HEK293 (cell line): ENCODE data around the gene NEU3.

ENCODE experiments used
- MEIS1 ChIP-seq: sonication (generic); formaldehyde crosslinking; IDR thresholded peaks from 2 replicates; pipeline ENCODE4 v1.8.1; 2022; ENCODE audit warnings: missing genetic modification reagents, mild to moderate bottlenecking, borderline replicate concordance
- OVOL3 ChIP-seq: fragments of 450-650 bp; formaldehyde crosslinking; IDR thresholded peaks from 2 replicates; pipeline ENCODE4 v1.5.1; 2016; ENCODE audit warnings: missing biosample characterization, missing genetic modification characterization
- PRDM1 ChIP-seq: fragments of 450-650 bp; formaldehyde crosslinking; IDR thresholded peaks from 2 replicates; pipeline ENCODE4; 2016; ENCODE audit warnings: missing biosample characterization, missing genetic modification characterization
- SP7 ChIP-seq: fragments of 450-650 bp; formaldehyde crosslinking; IDR thresholded peaks from 2 replicates; pipeline ENCODE4 v1.5.1; 2016; ENCODE audit warnings: missing biosample characterization, missing genetic modification characterization
- ZBTB10 ChIP-seq: fragments of 450-650 bp; formaldehyde crosslinking; IDR thresholded peaks from 2 replicates; pipeline ENCODE4 v1.5.1; 2016; ENCODE audit warnings: missing biosample characterization, missing genetic modification characterization
- ZFHX2 ChIP-seq: fragments of 450-650 bp; formaldehyde crosslinking; conservative IDR thresholded peaks from 2 replicates; pipeline ENCODE4 v1.5.1; 2016; ENCODE audit warnings: missing biosample characterization, missing genetic modification characterization
- ZNF132 ChIP-seq: fragments of 450-650 bp; formaldehyde crosslinking; IDR thresholded peaks from 2 replicates; pipeline ENCODE4 v1.5.1; 2017; ENCODE audit warnings: missing biosample characterization, missing genetic modification characterization, borderline replicate concordance
- ZNF19 ChIP-seq: fragments of 450-650 bp; formaldehyde crosslinking; IDR thresholded peaks from 2 replicates; pipeline ENCODE4; 2016; ENCODE audit warnings: missing biosample characterization, missing genetic modification characterization, low read depth
- ZNF335 ChIP-seq: fragments of 450-650 bp; formaldehyde crosslinking; conservative IDR thresholded peaks from 2 replicates; pipeline ENCODE4 v1.5.1; 2016; ENCODE audit warnings: missing biosample characterization, missing genetic modification characterization
- ZNF398 ChIP-seq: fragments of 450-650 bp; formaldehyde crosslinking; IDR thresholded peaks from 2 replicates; pipeline ENCODE4 v1.5.1; 2017; ENCODE audit warnings: missing biosample characterization, missing genetic modification characterization
- ZNF48 ChIP-seq: fragments of 450-650 bp; formaldehyde crosslinking; IDR thresholded peaks from 2 replicates; pipeline ENCODE4 v1.5.1; 2016; ENCODE audit warnings: missing biosample characterization, missing genetic modification characterization
- ZNF518A ChIP-seq: fragments of 450-650 bp; formaldehyde crosslinking; conservative IDR thresholded peaks from 2 replicates; pipeline ENCODE4 v1.5.1; 2016; ENCODE audit warnings: low read depth, missing biosample characterization, missing genetic modification characterization
- ZNF529 ChIP-seq: fragments of 450-650 bp; formaldehyde crosslinking; IDR thresholded peaks from 2 replicates; pipeline ENCODE4 v1.5.1; 2017; ENCODE audit warnings: missing genetic modification characterization, missing biosample characterization; ENCODE audit not compliant: insufficient replicate concordance
- ZNF544 ChIP-seq: fragments of 450-650 bp; formaldehyde crosslinking; IDR thresholded peaks from 2 replicates; pipeline ENCODE4 v1.5.0; 2017; ENCODE audit warnings: missing biosample characterization, missing genetic modification characterization
- ZNF555 ChIP-seq: fragments of 450-650 bp; formaldehyde crosslinking; conservative IDR thresholded peaks from 2 replicates; pipeline ENCODE4 v1.5.1; 2017; ENCODE audit warnings: missing biosample characterization, mild to moderate bottlenecking, missing genetic modification characterization, inconsistent platforms
- ZNF610 ChIP-seq: fragments of 450-650 bp; formaldehyde crosslinking; IDR thresholded peaks from 2 replicates; pipeline ENCODE4 v1.5.1; 2016; ENCODE audit warnings: missing biosample characterization, missing genetic modification characterization, borderline replicate concordance
- ZNF629 ChIP-seq: fragments of 450-650 bp; formaldehyde crosslinking; IDR thresholded peaks from 2 replicates; pipeline ENCODE4 v1.5.1; 2017; ENCODE audit warnings: missing biosample characterization, missing genetic modification characterization
- ZNF645 ChIP-seq: fragments of 450-650 bp; formaldehyde crosslinking; IDR thresholded peaks from 2 replicates; pipeline ENCODE4; 2016; ENCODE audit warnings: missing biosample characterization, missing genetic modification characterization
- ZNF664 ChIP-seq: fragments of 450-650 bp; formaldehyde crosslinking; IDR thresholded peaks from 2 replicates; pipeline ENCODE4 v1.5.1; 2016; ENCODE audit warnings: missing biosample characterization, missing genetic modification characterization
- ZNF670 ChIP-seq: fragments of 450-650 bp; formaldehyde crosslinking; IDR thresholded peaks from 2 replicates; pipeline ENCODE4 v1.5.1; 2016; ENCODE audit warnings: missing biosample characterization, missing genetic modification characterization, low read depth
- ZNF677 ChIP-seq: fragments of 450-650 bp; IDR thresholded peaks from 2 replicates; pipeline ENCODE4 v1.5.0; 2018; ENCODE audit warnings: missing biosample characterization, mild to moderate bottlenecking, missing genetic modification characterization, moderate library complexity
- ZNF692 ChIP-seq: fragments of 450-650 bp; formaldehyde crosslinking; IDR thresholded peaks from 2 replicates; pipeline ENCODE4 v1.5.1; 2016; ENCODE audit warnings: missing biosample characterization, missing genetic modification characterization
- ZNF701 ChIP-seq: fragments of 450-650 bp; formaldehyde crosslinking; IDR thresholded peaks from 2 replicates; pipeline ENCODE4 v1.5.1; 2016; ENCODE audit warnings: missing biosample characterization, missing genetic modification characterization
- ZNF791 ChIP-seq: fragments of 450-650 bp; formaldehyde crosslinking; IDR thresholded peaks from 2 replicates; pipeline ENCODE4 v1.5.1; 2016; ENCODE audit warnings: missing biosample characterization, missing genetic modification characterization
- ZSCAN18 ChIP-seq: fragments of 450-650 bp; formaldehyde crosslinking; IDR thresholded peaks from 2 replicates; pipeline ENCODE4 v1.5.1; 2016; ENCODE audit warnings: missing biosample characterization, missing genetic modification characterization
- ZSCAN30 ChIP-seq: fragments of 450-650 bp; IDR thresholded peaks from 2 replicates; pipeline ENCODE4 v1.5.1; 2018; ENCODE audit warnings: missing biosample characterization, mild to moderate bottlenecking, missing genetic modification characterization, moderate library complexity

NEU3 gene

GRCh38 chr11:74988541-74989259, at the start of gene NEU3 (continued):
- peak; percentile 99 for TF ChIP-seq ZNF692
- no peak for TF ChIP-seq ZNF529 (tag by site-specific recombination)
- no peak for TF ChIP-seq ZSCAN18 (tag by site-specific recombination)
- no peak for TF ChIP-seq ZNF629 (tag by site-specific recombination)
- TF ChIP-seq ZNF664 (tag by site-specific recombination): no peak
- TF ChIP-seq ZNF670 (tag by site-specific recombination): no peak
- no peak for TF ChIP-seq MEIS1 (CRISPR knock-in tag)
- 0 out of 2 replicates have a peak, but pooled peaks have one; percentile 26 for TF ChIP-seq ZNF518A (tag by site-specific recombination)
- TF ChIP-seq ZNF48 (tag by site-specific recombination): no peak
- TF ChIP-seq SP7 (tag by site-specific recombination): no peak
- TF ChIP-seq ZNF335: peak; percentile 47
- TF ChIP-seq ZFHX2 (tag by site-specific recombination): peak; percentile 78
- no peak for TF ChIP-seq ZNF645
- no peak for TF ChIP-seq OVOL3 (tag by site-specific recombination)
- TF ChIP-seq PRDM1 (tag by site-specific recombination): no peak
- TF ChIP-seq ZBTB10: no peak
- no peak for TF ChIP-seq ZNF19
- 0 out of 2 replicates have a peak, but pooled peaks have one; percentile 33 for TF ChIP-seq ZNF398
- TF ChIP-seq ZNF791 (tag by site-specific recombination): no peak
- no peak for TF ChIP-seq ZNF610 (tag by site-specific recombination)
- no peak for TF ChIP-seq ZNF544 (tag by site-specific recombination)
- TF ChIP-seq ZNF677 (tag by site-specific recombination): no peak
- no peak for TF ChIP-seq ZNF555
- TF ChIP-seq ZNF701 (tag by site-specific recombination): no peak
- no peak for TF ChIP-seq ZSCAN30
- TF ChIP-seq ZNF132: no peak
